Right atrium auricular region (tissue), 2 donors: ENCODE data around the gene ZNF146. TPM values are rescaled to one million over a fixed set of nuclear protein-coding genes. Genes with fewer than 3 reads are reported as not detected.
"Not testable (repeated sequence)": the region's sequence is repeated elsewhere in the genome, so short reads cannot be mapped to it uniquely, and the experiment has no call there.

ENCODE experiments used
- DNase-seq: peaks from one replicate; pipeline ENCODE4 v3.0.0-alpha.2; 2019; ENCODE audit warnings: low spot score
- H3K27ac ChIP-seq, 2 donors: fragments of 200-600 bp; sonication (generic); 1 replicate in 1 of 2; 2 replicates in 1 of 2; pipeline ENCODE4 v1.5.1; 2016 to 2019
- H3K27me3 ChIP-seq, 2 donors: fragments of 200-600 bp; sonication (generic); one replicate each; pipeline versions ENCODE4 v1.5.1 to v1.6.0; 2017 to 2019
- H3K36me3 ChIP-seq: fragments of 200-600 bp; sonication (generic); one replicate; pipeline ENCODE4 v1.5.1; 2016
- H3K4me1 ChIP-seq, 2 donors: fragments of 200-600 bp; sonication (generic); one replicate each; pipeline versions ENCODE4 v1.5.1 to v1.6.0; 2017 to 2019
- H3K4me3 ChIP-seq, 2 donors: fragments of 200-600 bp; sonication (generic); 1 replicate in 1 of 2; 2 replicates in 1 of 2; pipeline ENCODE4 v1.5.1; 2017 to 2019; ENCODE audit warnings: mild to moderate bottlenecking in 1 of 2, moderate library complexity in 1 of 2
- H3K9me3 ChIP-seq, 2 donors: fragments of 200-600 bp; sonication (generic); one replicate each; pipeline ENCODE4 v1.5.1; 2019
- CTCF ChIP-seq, 2 donors: fragments of 200-600 bp; sonication (generic); IDR thresholded peaks; one replicate each; pipeline ENCODE4 v1.5.1; 2019; ENCODE audit warnings: antibody characterized with exemption in 2 of 2
- total RNA-seq, 2 donors: library from RNA; depleted of rRNA; stranded (reverse); fragments of >200 nt; gene quantifications; one replicate each; pipeline ENCODE4 v1.1.0, GENCODE V29; 2016

The ZNF146 gene
- total RNA-seq, 2 donors from 2014 or later = 46.2 to 48.0 TPM

- no peaks in the 10 kb centered on the region for H3K9me3 ChIP-seq
- H3K36me3 ChIP-seq = peaks cover 31% of the 10 kb centered on the region
- no peak for TF ChIP-seq CTCF (IDR thresholded peaks at IDR 0.05)
- no peak overlapping the region for H3K27ac ChIP-seq
- no peaks in the 10 kb centered on the region for H3K27me3 ChIP-seq
- H3K4me1 ChIP-seq = peaks cover 0 to 29% of the 10 kb centered on the region in 2 donors
- no peak overlapping the region for H3K4me3 ChIP-seq
- no peak for DNase-seq
Observed at GRCh38 chr19:36221474-36221873, 6.6 kb downstream of the ZNF146 start.

- DNase-seq = no peak
- Histone ChIP-seq H3K9me3 (no peaks in the 10 kb centered on the region), H3K36me3 (peaks cover 38% of the 10 kb centered on the region), H3K4me3 (no peak overlapping the region), H3K27ac (no peak overlapping the region), H3K4me1 (peaks cover 0 to 26% of the 10 kb centered on the region in 2 donors), H3K27me3 (no peaks in the 10 kb centered on the region)
- TF ChIP-seq CTCF (IDR thresholded peaks at IDR 0.05) = no peak
Observed at GRCh38 chr19:36222503-36222902, 7.6 kb downstream of the ZNF146 start.

- Histone ChIP-seq H3K9me3 (no peaks in the 10 kb centered on the region), H3K4me3 (no peak overlapping the region), H3K36me3 (peaks cover 61% of the 10 kb centered on the region), H3K27ac (no peak overlapping the region), H3K4me1 (peaks cover 0 to 20% of the 10 kb centered on the region in 2 donors), H3K27me3 (no peaks in the 10 kb centered on the region)
- no peak for DNase-seq
- no peak for TF ChIP-seq CTCF (IDR thresholded peaks at IDR 0.05)
Observed at GRCh38 chr19:36225219-36225892, 10.4 kb downstream of the ZNF146 start.

GRCh38 chr19:36233626-36234025 lies 18.7 kb downstream of the ZNF146 start:
- not testable (repeated sequence) for DNase-seq, H3K27ac ChIP-seq, H3K4me3 ChIP-seq, H3K4me1 ChIP-seq, H3K27me3 ChIP-seq
- H3K9me3 ChIP-seq = peaks cover 0 to 10% of the 10 kb centered on the region in 2 donors
- H3K36me3 ChIP-seq = peaks cover 88% of the 10 kb centered on the region

GRCh38 chr19:36236304-36236945 lies 21.5 kb downstream of the ZNF146 start:
- no peaks in the 10 kb centered on the region for H3K27me3 ChIP-seq
- H3K9me3 ChIP-seq = peaks cover 0 to 10% of the 10 kb centered on the region in 2 donors
- H3K4me3 ChIP-seq = no peak overlapping the region
- peaks cover 61% of the 10 kb centered on the region for H3K36me3 ChIP-seq
- no peak overlapping the region for H3K27ac ChIP-seq
- DNase-seq = no peak
- TF ChIP-seq CTCF (IDR thresholded peaks at IDR 0.05) = no peak
- H3K4me1 ChIP-seq = no peaks in the 10 kb centered on the region

- no peaks in the 10 kb centered on the region for H3K4me1 ChIP-seq
- no peak overlapping the region for H3K27ac ChIP-seq
- TF ChIP-seq CTCF (IDR thresholded peaks at IDR 0.05) = no peak
- H3K4me3 ChIP-seq = no peak overlapping the region
- H3K27me3 ChIP-seq = no peaks in the 10 kb centered on the region
- DNase-seq = no peak
- H3K9me3 ChIP-seq = peaks cover 0 to 10% of the 10 kb centered on the region in 2 donors
- H3K36me3 ChIP-seq = peaks cover 55% of the 10 kb centered on the region
Observed at GRCh38 chr19:36236946-36237310, 22.0 kb downstream of the ZNF146 start.
